Neuronal stem cell (in vitro differentiated cells): ENCODE measurements around the gene IL1A.

ENCODE experiments used
- DNase-seq: peaks from one replicate; pipeline ENCODE4 v3.0.0-alpha.2; 2013; ENCODE audit warnings: low spot score
- H2AFZ ChIP-seq: one replicate; pipeline ENCODE4 v1.6.1; 2013; ENCODE audit warnings: mild to moderate bottlenecking, low read length, inconsistent platforms
- H2AK5ac ChIP-seq: 2 replicates; pipeline ENCODE4 v1.6.1; 2013; ENCODE audit warnings: low read depth, mild to moderate bottlenecking, inconsistent platforms, low read length, moderate library complexity, mixed read lengths
- H2BK120ac ChIP-seq: 2 replicates; pipeline ENCODE4 v1.6.1; 2013; ENCODE audit warnings: low read depth, mild to moderate bottlenecking, inconsistent platforms, low read length, moderate library complexity, mixed read lengths
- H2BK12ac ChIP-seq: one replicate; pipeline ENCODE4 v1.6.1; 2013; ENCODE audit warnings: low read length, inconsistent platforms
- H2BK15ac ChIP-seq: 2 replicates; pipeline ENCODE4 v1.6.1; 2013; ENCODE audit warnings: mild to moderate bottlenecking, low read length, inconsistent platforms, mixed read lengths
- H2BK5ac ChIP-seq: one replicate; pipeline ENCODE4 v1.6.1; 2013; ENCODE audit warnings: inconsistent platforms, mild to moderate bottlenecking, low read length, moderate library complexity
- H3K14ac ChIP-seq: one replicate; pipeline ENCODE4 v1.6.1; 2013; ENCODE audit warnings: low read length, inconsistent platforms
- H3K18ac ChIP-seq: 2 replicates; pipeline ENCODE4 v1.6.1; 2013; ENCODE audit warnings: low read length, inconsistent platforms
- H3K23ac ChIP-seq: 2 replicates; pipeline ENCODE4 v1.6.1; 2013; ENCODE audit warnings: low read depth, mild to moderate bottlenecking, mixed read lengths, low read length, inconsistent platforms; ENCODE audit not compliant: poor library complexity
- H3K27ac ChIP-seq: replicated peaks from 3 replicates; pipeline ENCODE4 v1.5.1; 2013; ENCODE audit warnings: low read length, inconsistent platforms
- H3K27me3 ChIP-seq, 3 experiments: 2 replicates each; pipeline ENCODE4 v1.6.1; 2013; ENCODE audit warnings: low read length in 3 of 3, mild to moderate bottlenecking in 2 of 3, inconsistent platforms in 1 of 3, low read depth in 1 of 3, mixed read lengths in 1 of 3, moderate library complexity in 1 of 3; ENCODE audit not compliant: control insufficient read depth in 3 of 3, insufficient read depth in 3 of 3
- H3K36me3 ChIP-seq, 2 donors: replicated peaks in 1 of 2; 2 replicates each; pipeline ENCODE4 v1.6.1; 2013; ENCODE audit warnings: low read length in 2 of 2; ENCODE audit not compliant: control insufficient read depth in 2 of 2, insufficient read depth in 2 of 2
- H3K4ac ChIP-seq: 2 replicates; pipeline ENCODE4 v1.6.1; 2013; ENCODE audit warnings: inconsistent platforms, mild to moderate bottlenecking, low read length, moderate library complexity
- H3K4me1 ChIP-seq, 2 donors: 1 replicate in 1 of 2; 2 replicates in 1 of 2; pipeline ENCODE4 v1.6.1; 2013; ENCODE audit warnings: low read length in 2 of 2, low read depth in 1 of 2; ENCODE audit not compliant: control insufficient read depth in 2 of 2, insufficient read depth in 1 of 2
- H3K4me2 ChIP-seq: one replicate; pipeline ENCODE4 v1.6.1; 2013; ENCODE audit warnings: mild to moderate bottlenecking, low read length, inconsistent platforms; ENCODE audit not compliant: insufficient read depth, poor library complexity, severe bottlenecking
- H3K4me3 ChIP-seq, 2 donors: 2 replicates each; pipeline ENCODE4 v1.5.1; 2013; ENCODE audit warnings: low read length in 2 of 2, mild to moderate bottlenecking in 2 of 2, inconsistent platforms in 1 of 2, moderate library complexity in 1 of 2
- H3K79me1 ChIP-seq: one replicate; pipeline ENCODE4 v1.6.1; 2013; ENCODE audit warnings: low read depth, mild to moderate bottlenecking, inconsistent platforms, low read length, moderate library complexity
- H3K9ac ChIP-seq: one replicate; pipeline ENCODE4 v1.6.1; 2013; ENCODE audit warnings: mild to moderate bottlenecking, low read depth, low read length, inconsistent platforms; ENCODE audit not compliant: poor library complexity
- H3K9me3 ChIP-seq, 2 donors: replicated peaks in 1 of 2; 2 replicates each; pipeline versions ENCODE3 to v1.6.1; 2013; ENCODE audit warnings: low read length in 2 of 2, mild to moderate bottlenecking in 2 of 2, inconsistent platforms in 1 of 2, low read depth in 1 of 2, mixed read lengths in 1 of 2, moderate library complexity in 1 of 2; ENCODE audit not compliant: control insufficient read depth in 2 of 2, insufficient read depth in 1 of 2
- H4K8ac ChIP-seq: one replicate; pipeline ENCODE4 v1.6.1; 2013; ENCODE audit warnings: low read depth, mild to moderate bottlenecking, inconsistent platforms, low read length, moderate library complexity
- H4K91ac ChIP-seq: one replicate; pipeline ENCODE4 v1.6.1; 2013; ENCODE audit warnings: low read length, low read depth, mild to moderate bottlenecking, inconsistent platforms; ENCODE audit not compliant: poor library complexity
- WGBS, 2 donors: extraction: QIAGEN DNeasy Blood & Tissue Kit; methylation state at CpG; one replicate each; pipeline ENCODE4 v1.1.7; 2013; ENCODE audit warnings: missing lambda C conversion rate in 2 of 2, mixed read lengths in 1 of 2; ENCODE audit not compliant: insufficient read length in 2 of 2, insufficient replicate concordance in 1 of 2; ENCODE audit errors: extremely low coverage in 2 of 2; 5-methylcytosine and 5-hydroxymethylcytosine counted together

IL1A gene

DNA sequence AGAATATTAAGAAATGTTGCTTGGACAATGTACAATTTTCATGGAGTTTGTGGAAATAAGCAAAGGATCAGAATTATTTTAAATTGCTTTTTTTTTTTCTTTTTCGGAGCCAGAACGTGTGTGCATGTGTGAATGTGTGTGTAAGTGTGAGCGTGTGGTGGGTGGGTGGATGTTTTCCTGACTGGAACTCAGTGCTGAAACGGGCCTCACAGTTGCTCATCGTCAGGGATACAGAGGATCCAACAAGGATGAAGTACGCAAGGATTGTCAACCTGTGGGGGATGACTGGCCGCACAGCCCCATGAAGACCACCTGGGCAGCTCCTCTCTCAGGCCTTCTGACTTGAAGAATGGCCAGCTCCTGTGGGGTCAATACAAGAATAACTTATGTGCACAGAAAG, 34.8 kb upstream of the IL1A start:
- no peak overlapping the region for H3K4me2 ChIP-seq
- H3K36me3 ChIP-seq: no peaks in the 10 kb centered on the region
- H2BK120ac ChIP-seq: no peak overlapping the region
- no CpG with 5 or more reads among the region's 7 CpGs for WGBS, 2 donors
- DNase-seq: no peak
- H4K91ac ChIP-seq: no peak overlapping the region
- H2BK5ac ChIP-seq: no peak overlapping the region
- H3K27me3 ChIP-seq: no peaks in the 10 kb centered on the region
- H3K27ac ChIP-seq: no peak overlapping the region
- H3K18ac ChIP-seq: peak overlapping the region; percentile 42
- no peak overlapping the region for H4K8ac ChIP-seq
- H3K4ac ChIP-seq: no peak overlapping the region
- no peaks in the 10 kb centered on the region for H3K79me1 ChIP-seq
- H3K14ac ChIP-seq: no peak overlapping the region
- no peaks in the 10 kb centered on the region for H3K9me3 ChIP-seq
- peaks cover 3 to 11% of the 10 kb centered on the region in 2 donors for H3K4me1 ChIP-seq
- no peak overlapping the region for H3K4me3 ChIP-seq
- no peak overlapping the region for H2BK15ac ChIP-seq
- H2AK5ac ChIP-seq: no peak overlapping the region
- no peak overlapping the region for H3K23ac ChIP-seq
- H3K9ac ChIP-seq: no peak overlapping the region
- peak overlapping the region; percentile 30 for H2BK12ac ChIP-seq
- H2AFZ ChIP-seq: no peak overlapping the region

DNA sequence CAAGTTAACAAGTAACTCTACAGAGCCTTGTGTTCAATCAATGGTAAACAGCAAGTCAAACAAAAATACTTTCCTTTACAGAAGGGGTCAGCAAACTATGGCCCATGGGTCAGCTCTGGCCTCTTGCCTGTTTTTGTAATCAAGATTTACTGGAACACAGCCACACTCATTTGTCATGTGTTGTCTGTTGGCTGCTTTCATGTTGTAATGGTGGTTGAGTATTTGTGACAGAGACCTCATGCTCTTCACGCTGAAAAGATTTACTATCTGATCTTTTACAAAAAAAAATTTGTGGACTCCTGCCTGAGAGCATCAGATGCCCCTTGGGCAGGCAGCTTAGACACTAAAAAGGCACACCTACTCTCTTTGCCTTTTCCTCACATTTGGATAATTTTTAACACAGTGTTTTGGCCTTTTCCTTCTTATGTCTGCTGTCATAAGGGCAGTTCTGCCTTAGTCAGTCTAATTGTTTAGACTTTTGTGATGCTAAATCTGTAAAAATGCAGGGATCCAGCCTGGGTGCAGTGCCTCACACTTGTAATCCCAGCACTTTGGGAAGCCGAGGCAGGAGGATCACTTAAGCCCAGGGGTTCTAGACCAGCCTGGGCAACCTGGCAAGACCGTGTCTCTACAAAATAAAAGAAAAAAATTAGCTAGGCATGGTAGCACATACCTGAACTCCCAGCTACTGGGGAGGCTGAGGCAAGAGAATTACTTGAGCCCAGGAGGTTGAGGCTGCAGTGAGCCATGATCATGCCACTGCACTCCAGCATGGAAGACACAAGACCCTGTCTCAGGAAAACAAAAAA, 34.0 kb upstream of the IL1A start:
- Histone ChIP-seq H3K4me2 (no peak overlapping the region), H3K4me3 (no peak overlapping the region), H3K23ac (no peak overlapping the region), H3K4me1 (peaks cover 3 to 14% of the 10 kb centered on the region in 2 donors), H3K18ac (no peak overlapping the region), H3K9ac (no peak overlapping the region), H3K27ac (no peak overlapping the region), H3K79me1 (no peaks in the 10 kb centered on the region), H2BK15ac (no peak overlapping the region), H4K91ac (no peak overlapping the region), H2BK120ac (no peak overlapping the region), H2AK5ac (no peak overlapping the region), H3K36me3 (no peaks in the 10 kb centered on the region), H3K14ac (no peak overlapping the region), H3K4ac (no peak overlapping the region), H2BK12ac (no peak overlapping the region), H3K9me3 (no peaks in the 10 kb centered on the region), H2AFZ (peak overlapping the region; percentile 17), H2BK5ac (no peak overlapping the region), H4K8ac (no peak overlapping the region), H3K27me3 (no peaks in the 10 kb centered on the region)
- WGBS, 2 donors: no CpG with 5 or more reads among the region's 3 CpGs
- DNase-seq: no peak

DNA sequence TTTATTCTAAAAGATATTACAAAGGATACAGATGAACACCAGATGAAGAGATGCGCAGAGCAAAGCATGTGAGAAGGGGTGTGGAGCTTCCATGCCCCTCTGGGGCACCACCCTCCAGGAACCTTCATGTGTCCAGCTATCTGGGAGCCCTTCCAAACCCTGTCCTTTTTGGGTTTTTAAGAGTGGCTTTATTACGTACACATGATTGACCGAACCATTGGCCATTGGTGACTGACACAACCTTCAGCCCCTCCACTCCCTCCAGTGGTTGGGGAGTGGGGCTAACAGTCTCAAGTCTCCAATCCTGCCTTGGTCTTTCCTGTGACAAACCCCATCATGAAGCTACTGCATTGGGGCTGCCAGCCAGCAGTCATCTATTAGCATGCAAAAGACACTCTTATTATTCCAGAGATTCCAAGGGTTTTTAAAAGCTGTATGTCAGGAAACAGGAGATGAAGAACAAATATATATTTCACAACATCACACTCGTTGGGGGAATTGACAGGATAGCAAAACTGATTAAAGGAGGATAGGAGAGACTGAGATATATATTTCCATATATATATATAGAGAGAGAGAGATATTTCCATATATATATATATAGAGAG, 32.9 kb upstream of the IL1A start:
- H3K4ac ChIP-seq: no peak overlapping the region
- no peak overlapping the region for H3K4me3 ChIP-seq
- H3K9me3 ChIP-seq: no peaks in the 10 kb centered on the region
- no peak overlapping the region for H2BK12ac ChIP-seq
- H3K79me1 ChIP-seq: no peaks in the 10 kb centered on the region
- H3K27me3 ChIP-seq: no peaks in the 10 kb centered on the region
- no peak overlapping the region for H2AFZ ChIP-seq
- H3K4me2 ChIP-seq: no peak overlapping the region
- H2BK15ac ChIP-seq: no peak overlapping the region
- no peak overlapping the region for H2AK5ac ChIP-seq
- DNase-seq: no peak
- no peaks in the 10 kb centered on the region for H3K36me3 ChIP-seq
- H4K91ac ChIP-seq: no peak overlapping the region
- H3K9ac ChIP-seq: no peak overlapping the region
- no peak overlapping the region for H3K27ac ChIP-seq
- no peak overlapping the region for H2BK120ac ChIP-seq
- WGBS, 2 donors: no CpG with 5 or more reads among the region's 4 CpGs
- H3K14ac ChIP-seq: no peak overlapping the region
- no peak overlapping the region for H4K8ac ChIP-seq
- no peak overlapping the region for H3K18ac ChIP-seq
- no peak overlapping the region for H3K23ac ChIP-seq
- H2BK5ac ChIP-seq: no peak overlapping the region
- peaks cover 3 to 14% of the 10 kb centered on the region in 2 donors for H3K4me1 ChIP-seq

DNA sequence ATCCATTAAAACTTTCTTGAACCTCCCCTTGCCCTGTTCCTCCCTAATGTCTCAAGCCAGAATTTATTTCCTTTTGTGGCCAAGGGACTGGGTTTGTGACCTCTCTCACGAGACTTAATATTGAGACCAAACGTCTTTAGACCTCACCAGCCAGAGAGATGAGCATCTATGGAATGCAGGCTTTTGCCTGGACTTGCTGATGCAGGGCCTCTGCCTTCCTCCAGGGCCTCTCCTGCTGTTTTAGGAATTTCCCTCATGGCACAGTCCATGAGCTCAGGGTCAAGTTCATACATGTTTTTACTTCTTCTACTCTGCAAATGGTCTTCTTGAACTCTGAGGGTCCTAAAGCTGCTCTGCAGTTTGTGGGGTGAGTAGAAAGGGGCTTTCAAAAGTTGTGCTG, 30.0 kb upstream of the IL1A start:
- H4K91ac ChIP-seq: no peak overlapping the region
- DNase-seq: no peak
- H3K18ac ChIP-seq: no peak overlapping the region
- no peak overlapping the region for H3K14ac ChIP-seq
- no peak overlapping the region for H2BK120ac ChIP-seq
- H3K79me1 ChIP-seq: no peaks in the 10 kb centered on the region
- no peak overlapping the region for H2BK15ac ChIP-seq
- no peak overlapping the region for H3K23ac ChIP-seq
- H3K27ac ChIP-seq: no peak overlapping the region
- H2BK12ac ChIP-seq: no peak overlapping the region
- no peak overlapping the region for H3K4ac ChIP-seq
- H2BK5ac ChIP-seq: no peak overlapping the region
- no peak overlapping the region for H3K4me2 ChIP-seq
- no CpG with 5 or more reads among the region's 2 CpGs for WGBS, 2 donors
- peak overlapping the region; percentile 25 for H2AFZ ChIP-seq
- no peak overlapping the region for H4K8ac ChIP-seq
- H3K9ac ChIP-seq: no peak overlapping the region
- H2AK5ac ChIP-seq: no peak overlapping the region
- H3K9me3 ChIP-seq: no peaks in the 10 kb centered on the region
- H3K27me3 ChIP-seq: no peaks in the 10 kb centered on the region
- no peak overlapping the region for H3K4me3 ChIP-seq
- peaks cover 0 to 14% of the 10 kb centered on the region in 2 donors for H3K4me1 ChIP-seq
- no peaks in the 10 kb centered on the region for H3K36me3 ChIP-seq
